DMS 273 (cell line): ENCODE results near the gene SERTM2.
"Not testable (repeated sequence)": the region's sequence is repeated elsewhere in the genome, so short reads cannot be mapped to it uniquely, and the experiment has no call there.

Experiments
- DNase-seq: peaks from one replicate; lab custom pipeline; 2025; ENCODE audit not compliant: unreplicated experiment; lab: John Stamatoyannopoulos, UW

SERTM2 gene

DNA sequence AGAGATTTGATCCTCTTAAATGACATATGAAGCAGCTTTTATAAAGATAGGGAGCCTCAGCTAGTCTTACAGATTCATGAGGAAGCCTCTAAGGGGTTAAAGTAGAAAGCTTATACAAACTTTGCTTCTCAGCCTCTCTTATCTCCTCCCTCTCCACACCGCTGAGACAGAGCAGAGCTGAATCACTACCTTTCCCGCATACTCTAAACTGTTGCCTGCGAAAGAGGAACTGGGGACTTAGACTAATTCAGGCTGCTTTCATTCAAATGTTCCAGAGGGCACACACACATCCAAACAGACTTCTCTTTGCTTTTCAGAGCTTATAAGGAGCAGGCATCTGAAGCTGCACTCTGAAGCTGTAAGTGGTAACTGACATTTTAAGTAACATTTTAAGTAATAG, at the start of gene SERTM2:
SERTM2 (plus strand) TSS at position 169 of the 400 bp plus-strand sequence. CDS start 7,213 bp downstream, outside the sequence.
- peak; percentile 42 for DNase-seq

DNA sequence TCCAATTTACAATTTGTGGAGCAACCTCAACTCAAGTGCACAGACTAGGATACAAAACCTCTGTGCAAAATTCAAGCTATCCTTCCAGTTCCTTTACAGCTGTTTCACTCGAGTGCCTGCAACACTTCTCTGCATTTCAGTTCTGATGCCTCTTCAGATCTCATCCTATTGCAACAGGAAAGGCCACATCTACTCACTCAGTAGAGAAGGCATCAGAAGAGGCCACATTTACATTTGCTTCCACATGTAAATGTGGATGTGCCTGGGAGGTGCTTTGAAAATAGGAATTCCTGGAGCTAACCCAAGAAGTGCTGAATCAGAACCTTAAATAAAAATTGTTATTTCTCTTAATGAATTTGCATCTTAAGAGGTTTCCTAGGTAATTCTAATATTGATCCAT, 45.8 kb upstream of the SERTM2 start:
- DNase-seq, result no peak

DNA sequence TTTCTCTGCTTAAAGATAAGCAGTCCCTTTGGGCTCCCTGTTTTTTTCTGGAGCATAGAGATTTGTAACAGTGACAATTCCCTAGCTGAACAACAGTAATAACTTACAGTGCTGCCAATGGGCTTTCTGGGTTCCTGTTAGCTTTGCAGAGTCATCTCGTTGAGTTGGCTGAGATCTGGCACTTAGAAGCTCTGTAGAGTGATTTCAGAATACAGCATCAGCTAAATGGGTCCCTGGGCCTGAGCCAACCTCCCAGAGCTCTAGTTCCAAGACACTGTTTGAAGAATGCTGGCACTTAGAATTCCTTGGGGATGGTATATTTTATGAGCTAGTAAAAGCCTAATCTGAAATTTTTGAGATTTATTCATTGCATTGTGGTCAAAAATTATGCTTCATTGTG, 43.5 kb upstream of the SERTM2 start:
- peak; percentile 16 for DNase-seq

DNA sequence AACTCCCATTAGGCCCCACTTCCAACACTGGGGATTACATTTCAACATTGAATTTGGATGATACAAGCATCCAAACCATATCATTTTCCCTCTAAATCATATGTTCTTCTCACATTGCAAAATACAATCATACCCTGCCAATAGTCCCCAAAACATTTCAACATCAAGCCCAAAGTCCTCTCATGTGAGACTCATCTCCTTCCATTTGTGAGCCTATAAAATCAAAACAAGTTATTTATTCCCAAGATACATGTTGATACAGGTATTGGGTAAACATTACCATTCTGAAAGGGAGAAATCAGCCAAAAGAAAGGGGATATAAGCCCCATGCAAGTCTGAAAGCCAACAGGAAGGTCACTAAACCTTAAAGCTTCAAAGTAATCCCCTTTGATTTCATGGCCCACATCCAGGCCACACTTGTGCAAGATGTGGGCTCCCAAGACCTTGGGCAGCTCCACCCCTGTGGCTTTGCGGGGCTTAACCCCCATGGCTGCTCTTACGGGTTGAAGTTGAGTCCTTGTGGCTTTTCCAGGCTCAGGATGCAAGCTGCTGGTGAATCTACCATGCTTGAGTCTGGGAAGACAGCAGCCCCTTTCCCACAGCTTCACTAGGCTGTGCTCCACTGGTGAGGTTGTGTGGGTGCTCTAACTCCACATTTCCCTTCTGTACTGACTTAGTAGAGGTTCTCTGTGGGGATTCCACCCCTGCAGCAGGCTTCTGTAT, 40.6 kb upstream of the SERTM2 start:
- no peak for DNase-seq

DNA sequence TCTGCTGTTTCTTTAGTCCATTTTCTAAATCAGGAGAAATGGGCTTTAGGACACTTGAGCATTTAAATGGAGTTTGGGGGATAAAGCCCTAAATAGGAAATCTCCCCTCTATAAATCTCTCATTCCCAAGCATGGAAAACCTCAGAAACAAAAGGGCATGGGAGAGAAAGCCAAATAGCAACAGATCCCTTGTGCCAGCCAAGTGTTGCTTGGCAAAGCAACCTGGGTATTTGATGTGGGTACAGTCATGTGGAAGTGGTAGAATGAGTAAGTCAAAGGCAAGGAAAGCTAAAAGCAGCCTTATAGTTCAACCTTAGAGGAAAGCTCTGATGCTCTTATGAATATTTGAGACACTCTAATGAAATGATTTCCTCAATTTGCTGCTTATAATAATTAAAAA, 29.5 kb upstream of the SERTM2 start:
- no peak for DNase-seq

DNA sequence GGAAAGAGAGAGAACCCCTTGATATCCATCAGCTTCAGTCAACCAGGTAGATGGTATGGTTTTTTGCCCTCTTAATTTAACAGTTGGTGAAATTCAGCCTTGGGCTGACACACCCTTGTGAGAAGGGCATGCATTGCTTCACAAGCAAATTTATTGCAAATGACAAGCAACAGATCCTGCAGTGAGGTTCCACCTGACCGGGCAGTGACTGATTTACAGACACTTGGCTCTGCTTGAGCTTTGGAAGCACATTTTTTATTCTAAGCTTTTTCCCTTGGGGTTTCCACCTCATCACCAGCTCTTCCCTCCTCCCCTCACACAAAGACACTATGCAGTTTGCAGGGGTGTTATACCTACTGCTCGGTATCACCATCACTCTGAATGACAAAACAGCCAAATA, 28.3 kb upstream of the SERTM2 start:
- DNase-seq, result no peak

DNA sequence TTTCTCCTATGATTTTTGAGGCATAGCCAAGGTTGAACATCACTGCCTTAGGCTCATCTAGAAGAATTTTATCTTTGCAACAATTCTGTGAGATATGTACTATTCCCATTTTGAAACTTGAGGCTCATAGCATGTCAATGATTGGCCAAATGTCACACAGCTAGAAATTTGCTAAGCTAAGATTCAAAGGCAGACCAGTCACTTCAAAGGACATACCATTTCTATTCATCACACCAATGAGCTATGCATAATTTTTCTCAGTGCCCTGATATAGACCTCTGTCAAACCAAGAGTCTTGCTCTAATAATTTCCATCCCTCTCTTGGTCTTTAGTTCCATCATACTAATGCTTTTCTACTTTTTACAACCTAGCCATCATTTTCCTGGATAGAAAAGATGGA, 27.6 kb upstream of the SERTM2 start:
- DNase-seq, result no peak

DNA sequence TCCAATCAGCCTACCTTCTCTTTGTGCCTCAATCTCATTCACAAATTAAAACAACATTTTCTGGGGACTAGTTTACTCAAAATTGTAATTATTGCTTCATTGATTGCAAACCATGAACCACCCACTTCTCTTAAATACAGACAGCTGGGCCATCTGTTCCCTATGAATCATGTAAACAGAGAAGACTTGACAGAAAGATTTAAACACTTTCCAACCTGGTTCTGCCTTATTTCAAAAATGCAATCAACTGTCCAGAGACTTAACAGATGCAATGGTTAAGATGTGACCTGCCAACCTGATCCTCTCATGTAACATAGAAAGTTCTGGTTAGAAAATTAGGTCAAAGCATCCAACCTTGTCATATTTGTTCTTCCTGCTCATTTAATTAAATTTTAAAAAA, 20.8 kb upstream of the SERTM2 start:
- DNase-seq, result peak; percentile 65

DNA sequence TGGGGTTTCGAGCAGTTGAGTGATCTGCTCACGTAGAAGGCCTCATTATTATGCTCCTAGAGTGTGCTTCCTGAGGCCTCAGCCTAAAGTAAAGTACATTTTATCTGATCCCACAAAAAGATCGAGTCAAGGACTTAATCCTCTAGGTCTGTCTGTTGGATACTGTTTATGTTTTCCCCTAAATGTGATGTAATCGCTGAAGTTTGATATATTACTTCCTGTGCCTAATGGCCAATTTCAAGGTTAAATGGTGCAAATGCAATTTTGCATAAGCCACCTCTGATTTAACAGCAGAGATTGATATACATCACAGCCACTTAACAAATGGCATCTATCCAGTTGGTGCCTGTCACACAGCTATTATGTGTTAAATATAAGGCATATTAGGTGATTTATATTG, 19.4 kb upstream of the SERTM2 start:
- peak; percentile 18 for DNase-seq

DNA sequence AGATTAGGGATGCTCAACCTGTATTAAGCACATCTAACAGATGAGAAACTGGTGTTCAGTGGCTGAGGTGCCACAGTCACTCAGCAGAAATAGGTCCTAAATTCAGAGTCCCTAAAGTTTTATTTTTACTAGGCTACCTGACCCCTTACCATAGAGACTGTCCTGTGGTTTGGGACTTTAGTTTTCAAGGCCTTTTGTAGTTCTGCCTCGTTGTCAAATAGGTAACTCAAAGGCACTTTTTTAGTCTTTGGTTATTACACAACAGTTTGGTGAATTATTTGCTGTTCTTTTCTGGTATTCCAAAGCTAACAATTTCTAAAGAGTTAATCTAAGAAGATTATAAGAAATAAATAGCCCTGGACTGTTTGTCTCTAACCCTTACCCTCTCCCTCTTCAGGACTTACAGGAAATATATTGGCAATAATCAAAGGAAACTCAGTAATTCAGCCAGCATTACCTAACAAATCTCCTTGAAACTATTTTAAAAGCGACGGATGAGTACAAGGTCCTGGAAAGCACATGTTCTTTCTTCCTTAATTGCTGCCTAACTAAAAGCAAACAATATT, 12.8 kb upstream of the SERTM2 start:
- DNase-seq, result no peak

DNA sequence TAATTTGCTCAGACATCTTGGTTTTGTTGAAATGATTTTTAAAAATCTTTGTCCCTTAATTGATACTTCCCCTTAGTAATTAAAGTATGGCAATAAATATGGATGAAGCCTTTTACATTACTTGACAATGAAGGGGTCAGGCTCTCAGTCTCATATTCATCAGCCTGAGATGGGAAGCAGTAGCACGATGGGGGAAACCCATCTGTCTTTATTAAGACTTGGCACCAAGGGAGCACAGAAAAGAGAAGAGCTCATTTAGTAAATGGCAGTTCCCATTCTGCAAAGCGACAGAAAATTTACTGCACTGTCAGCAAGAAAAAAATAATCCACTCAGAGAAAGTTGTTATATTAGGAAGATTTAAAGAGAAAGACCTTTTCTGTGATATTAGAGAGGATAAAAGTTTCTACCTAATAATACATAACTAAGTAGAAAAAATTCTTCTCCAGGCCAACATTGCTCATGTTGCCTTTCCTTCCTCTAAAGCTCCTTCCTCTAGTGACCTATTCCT, 7.9 kb upstream of the SERTM2 start:
- DNase-seq, result peak; percentile 7

DNA sequence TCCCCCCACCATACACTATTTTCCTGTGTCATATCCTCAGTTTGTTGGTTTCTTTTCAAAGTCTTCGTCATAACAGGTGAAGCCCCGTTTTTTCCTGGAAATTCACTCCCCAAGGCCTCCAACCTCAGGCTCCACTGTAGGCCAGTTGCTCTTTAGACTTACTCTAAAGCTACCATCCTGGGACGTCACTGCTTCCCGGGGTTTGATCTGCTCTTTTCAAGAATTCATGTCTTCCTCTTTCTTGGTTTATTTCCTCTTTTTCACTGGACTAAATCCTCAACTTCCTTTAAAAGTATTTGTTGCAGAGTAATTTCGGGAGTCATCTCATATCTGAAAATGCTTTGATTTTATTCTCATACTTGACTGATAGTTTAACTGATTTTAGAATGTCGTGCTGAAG, 6.5 kb upstream of the SERTM2 start:
- no peak for DNase-seq

DNA sequence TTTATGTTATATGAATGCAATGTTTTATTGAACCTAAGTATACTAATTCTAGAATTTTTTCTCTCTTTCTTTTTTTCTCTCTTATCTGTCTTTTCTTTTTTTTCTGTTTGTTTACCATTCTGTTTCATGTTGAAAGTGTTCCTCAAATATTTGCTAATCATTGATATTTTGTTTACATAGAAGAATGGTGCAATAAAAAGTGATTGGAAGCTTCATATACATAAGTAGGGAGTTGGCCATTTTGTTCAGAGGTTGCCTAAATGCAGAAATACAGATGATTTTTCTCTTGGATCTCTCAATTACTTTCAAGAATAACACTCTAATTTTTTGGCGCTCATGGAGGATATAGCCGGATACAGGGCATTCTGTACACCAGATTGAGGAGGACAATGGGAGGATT, 5.7 kb upstream of the SERTM2 start:
- no peak for DNase-seq

DNA sequence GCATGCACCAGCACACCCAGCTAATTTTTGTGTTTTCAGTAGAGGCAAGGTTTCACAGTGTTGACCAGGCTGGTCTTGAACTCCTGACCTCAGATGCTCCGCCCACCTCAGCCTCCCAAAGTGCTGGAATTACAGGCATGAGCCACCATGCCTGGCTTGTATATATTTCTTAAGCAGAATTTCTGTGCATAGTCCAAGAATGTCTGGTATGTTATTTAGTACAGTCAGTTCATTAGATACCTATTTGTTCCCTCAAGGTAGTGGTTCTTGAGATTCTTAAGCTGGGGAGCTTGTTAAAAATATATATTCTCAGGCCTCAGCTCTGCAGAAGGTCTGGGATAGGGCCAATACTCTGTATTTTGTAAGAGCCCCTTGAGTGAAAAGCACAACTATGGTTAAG, 4.6 kb upstream of the SERTM2 start:
- DNase-seq, result no peak

DNA sequence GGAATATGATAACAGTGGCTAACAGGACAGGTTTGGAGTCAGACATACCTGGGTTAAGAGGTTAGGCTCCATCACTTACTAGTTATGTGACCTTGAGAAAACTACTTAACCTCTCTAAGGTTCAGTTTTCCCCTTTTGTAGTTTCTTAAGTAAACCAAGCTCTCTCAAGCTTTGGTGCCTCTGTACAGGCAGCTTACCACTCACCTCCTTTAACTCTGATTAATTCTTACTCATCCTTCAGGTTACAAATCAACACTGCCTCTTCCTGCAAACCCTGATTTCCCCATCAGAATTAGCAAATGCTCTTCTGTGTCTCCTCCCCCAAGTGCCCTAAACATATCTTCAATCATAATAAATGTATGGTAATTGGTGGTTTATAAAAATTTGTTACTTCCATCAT, 3.5 kb upstream of the SERTM2 start:
- no peak for DNase-seq

DNA sequence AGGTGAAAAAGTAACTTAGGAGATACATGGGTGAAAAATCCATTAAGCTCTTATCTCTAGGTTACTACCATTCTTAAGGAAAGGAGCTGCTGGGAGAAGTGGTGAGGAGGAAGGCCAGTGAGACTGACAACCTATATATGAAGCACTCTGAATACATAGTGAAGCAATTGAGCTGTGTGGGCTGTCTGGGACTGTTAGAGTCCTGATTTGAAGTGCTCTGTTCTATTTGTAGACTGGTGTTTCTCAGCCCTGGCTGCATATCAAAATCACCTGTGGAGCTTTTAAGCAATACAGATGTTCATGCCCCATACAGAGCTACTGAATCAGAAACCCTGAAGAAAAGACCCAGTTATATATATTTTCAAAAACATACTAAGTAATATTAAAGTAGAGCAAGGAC, 3.9 kb downstream of the SERTM2 start:
- DNase-seq, result no peak

DNA sequence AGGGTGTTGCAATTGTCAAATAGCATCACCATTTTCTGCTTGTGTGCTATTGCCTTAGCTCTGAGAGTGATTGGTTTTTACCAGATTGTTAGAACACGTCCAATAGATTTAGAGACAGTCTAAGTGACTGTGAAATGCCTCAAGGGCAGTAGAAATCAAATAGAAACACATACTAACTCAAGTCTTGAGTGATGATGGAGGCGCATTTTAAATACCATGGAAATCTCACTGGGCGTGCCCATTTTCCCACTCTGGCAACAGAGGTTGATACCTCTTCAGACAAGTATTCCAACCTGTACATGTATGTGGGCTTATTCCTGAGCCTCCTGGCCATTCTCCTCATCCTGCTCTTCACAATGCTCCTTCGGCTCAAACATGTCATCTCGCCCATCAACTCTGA, 7.2 kb downstream of the SERTM2 start:
- no peak for DNase-seq

DNA sequence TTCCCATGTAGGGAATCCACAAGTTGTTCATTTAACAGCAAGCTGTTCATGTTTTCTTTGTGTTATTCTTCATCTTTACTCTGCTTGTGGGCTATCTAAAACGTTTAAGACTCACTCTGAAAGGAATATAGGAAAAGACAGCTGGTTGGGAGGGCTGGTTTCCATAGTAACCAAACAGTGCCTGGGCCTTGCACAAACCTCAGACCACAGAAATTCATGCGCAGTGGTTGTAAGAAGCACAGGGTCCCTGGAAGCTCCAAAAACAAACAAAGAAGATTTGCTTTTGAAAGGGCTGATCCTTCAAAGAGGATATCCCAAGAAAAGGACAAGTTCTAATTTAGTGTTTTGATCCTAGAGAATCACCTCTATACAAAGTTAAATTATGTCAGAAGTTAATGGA, 7.8 kb downstream of the SERTM2 start:
- peak; percentile 79 for DNase-seq

DNA sequence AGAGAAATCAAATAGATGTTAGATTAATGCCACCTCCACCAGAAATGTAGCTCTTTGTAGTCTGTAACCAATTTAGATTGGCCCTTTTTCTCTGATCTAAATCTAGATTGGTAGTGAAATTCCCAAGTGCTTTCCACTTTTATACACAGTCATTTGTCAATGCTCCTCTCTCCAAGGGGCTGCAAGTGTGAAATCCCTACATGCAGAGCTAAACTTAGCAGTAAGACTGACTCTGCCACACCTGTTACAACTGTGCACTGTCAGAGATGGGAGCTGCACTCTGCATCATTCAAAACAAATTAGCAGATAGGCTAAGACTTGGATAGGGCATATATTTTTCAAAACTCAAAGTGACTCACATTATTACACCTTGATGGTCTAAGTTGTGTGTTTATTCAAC, 9.1 kb downstream of the SERTM2 start:
- DNase-seq, result no peak

DNA sequence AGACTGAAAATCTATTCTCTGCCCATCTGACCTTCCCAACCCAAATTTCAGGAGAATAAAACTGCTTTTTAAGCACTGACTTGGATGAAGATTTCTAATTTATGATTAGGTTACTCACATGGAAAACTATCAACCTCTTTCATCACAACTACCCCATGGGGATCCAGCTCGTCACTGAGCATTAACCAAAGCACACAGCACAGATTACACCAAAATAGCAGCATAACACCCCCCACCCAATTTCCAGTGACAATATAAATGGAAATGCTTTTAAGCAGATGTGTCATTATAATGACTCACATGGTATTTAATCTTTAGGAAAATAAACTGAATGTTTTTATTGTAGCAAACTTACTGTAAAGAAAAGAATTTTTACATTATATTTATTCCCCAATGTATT, 9.7 kb downstream of the SERTM2 start:
- no peak for DNase-seq

DNA sequence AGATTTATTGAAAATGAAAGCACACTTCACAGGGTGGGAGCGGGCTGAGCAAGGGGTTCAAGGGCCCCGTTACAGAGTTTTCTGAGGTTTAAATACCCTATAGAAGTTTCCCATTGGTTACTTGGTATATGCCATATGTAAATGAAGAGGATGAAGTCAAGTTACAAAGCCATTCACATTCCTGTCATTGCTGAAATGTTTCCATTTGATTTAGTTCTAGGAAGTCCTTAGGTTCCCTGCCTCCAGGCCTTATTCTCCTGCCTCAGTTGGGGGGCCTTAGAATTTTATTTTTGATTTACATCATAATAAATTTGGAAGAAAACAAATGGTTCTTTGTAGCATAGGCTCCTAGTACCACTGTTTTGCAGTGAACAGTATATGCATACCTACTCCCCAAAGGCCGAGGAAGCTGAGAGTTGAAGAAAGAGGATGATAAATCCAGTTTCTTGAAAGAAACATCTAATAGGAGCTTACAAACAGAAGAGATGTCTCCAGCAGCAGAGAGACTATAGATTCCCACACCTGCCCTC, 31.8 kb downstream of the SERTM2 start:
- DNase-seq, result no peak

DNA sequence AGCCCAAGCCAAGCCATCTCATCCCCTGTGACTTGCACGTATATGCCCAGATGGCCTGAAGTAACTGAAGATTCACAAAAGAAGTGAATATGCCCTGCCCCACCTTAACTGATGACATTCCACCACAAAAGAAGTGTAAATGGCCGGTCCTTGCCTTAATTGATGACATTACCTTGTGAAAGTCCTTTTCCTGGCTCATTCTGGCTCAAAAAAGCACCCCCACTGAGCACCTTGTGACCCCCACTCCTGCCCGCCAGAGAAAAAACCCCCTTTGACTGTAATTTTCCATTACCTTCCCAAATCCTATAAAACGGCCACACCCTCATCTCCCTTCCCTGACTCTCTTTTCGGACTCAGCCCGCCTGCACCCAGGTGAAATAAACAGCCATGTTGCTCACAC, 37.8 kb downstream of the SERTM2 start:
- DNase-seq, result not testable (repeated sequence)
